Psoas muscle (tissue), 8 donors: ENCODE data around the gene GALNTL6. TPM values are rescaled to one million over a fixed set of nuclear protein-coding genes. Genes with fewer than 3 reads are reported as not detected.

Source experiments
- ATAC-seq, 4 donors: fragments of 200-7000 bp; cut with Tn5 transposase; one replicate each; pipeline ENCODE4 v1.9.1; 2020; ENCODE audit warnings: moderate library complexity in 3 of 4, mild to moderate bottlenecking in 2 of 4
- DNase-seq, 2 donors: peaks; one replicate each; pipeline ENCODE4 v3.0.0-alpha.2; 2020
- H3K27ac ChIP-seq: fragments of 200-600 bp; one replicate; pipeline ENCODE4 v1.8.0; 2022
- H3K27me3 ChIP-seq, 3 donors: fragments of 200-600 bp in 1 of 3; one replicate each; pipeline versions ENCODE4 v1.6.1 to v1.8.0; 2013 to 2022; ENCODE audit warnings: low read length in 2 of 3, mild to moderate bottlenecking in 2 of 3, moderate library complexity in 1 of 3; ENCODE audit not compliant: insufficient read depth in 3 of 3
- H3K36me3 ChIP-seq, 2 donors: fragments of 200-600 bp in 1 of 2; one replicate each; pipeline versions ENCODE4 v1.6.1 to v1.8.0; 2013 to 2022; ENCODE audit warnings: low read depth in 1 of 2, mild to moderate bottlenecking in 1 of 2, moderate library complexity in 1 of 2; ENCODE audit not compliant: insufficient read depth in 1 of 2
- H3K4me1 ChIP-seq: fragments of 200-600 bp; one replicate; pipeline ENCODE4 v1.8.0; 2022
- H3K4me3 ChIP-seq: fragments of 200-600 bp; one replicate; pipeline ENCODE4 v1.8.0; 2022; ENCODE audit warnings: mild to moderate bottlenecking
- H3K9me3 ChIP-seq: fragments of 200-600 bp; one replicate; pipeline ENCODE4 v1.8.0; 2022
- WGBS, 3 donors: extraction: QIAGEN DNeasy Blood & Tissue Kit; methylation state at CpG; one replicate each; pipeline versions ENCODE4 v1.1.6 to v1.1.7; 2013; 5-methylcytosine and 5-hydroxymethylcytosine counted together
- intact Hi-C, 2 donors: fragments of 100-400 bp; cut with DNase I; formaldehyde crosslinking; loops; one replicate each; pipeline versions ENCODE4 v1.11.0 to v1.14.2; 2022
- polyA plus RNA-seq, 3 donors: library from polyadenylated mRNA; stranded (reverse); fragments of 200-250 nt; gene quantifications; one replicate each; pipeline ENCODE4 v1.2.3, GENCODE V29; 2013
- total RNA-seq, 4 donors: library from RNA; stranded (reverse); fragmentation: NEBNext Ultra II Directional in 2 of 4; extraction: Animal tissue kit (Norgen Biotek cat#: 25700) in 2 of 4; gene quantifications; one replicate each; pipeline versions ENCODE4 v1.2.1 to v1.2.4, GENCODE V29; 2021 to 2023
- TF ChIP-seq, protein P1 (sequence below): fragments of 200-600 bp; IDR thresholded peaks from one replicate; pipeline ENCODE4 v1.8.0; 2022; ENCODE audit warnings: antibody characterized with exemption
- donor health status: healthy with polysubstance abuse.
- donor health status: DM: no; HTN: no; CAD: no; lungs with moderate emphysema.
- donor health status: Bipolar disorder and iron deficiency.
- donor health status: healthy.
- donor health status: DM: yes; HTN: yes; CAD: no.
- donor health status: DM: no; HTN: no; CAD: no.
- donor health status: DM: no; HTN: no; CAD: no.
- donor health status: DM: yes; HTN: yes; CAD: no.

Gene GALNTL6
- total and polyA plus RNA-seq, 7 donors, result 0.01 to 0.91 (median 0.21) TPM; not detected in 3

DNA sequence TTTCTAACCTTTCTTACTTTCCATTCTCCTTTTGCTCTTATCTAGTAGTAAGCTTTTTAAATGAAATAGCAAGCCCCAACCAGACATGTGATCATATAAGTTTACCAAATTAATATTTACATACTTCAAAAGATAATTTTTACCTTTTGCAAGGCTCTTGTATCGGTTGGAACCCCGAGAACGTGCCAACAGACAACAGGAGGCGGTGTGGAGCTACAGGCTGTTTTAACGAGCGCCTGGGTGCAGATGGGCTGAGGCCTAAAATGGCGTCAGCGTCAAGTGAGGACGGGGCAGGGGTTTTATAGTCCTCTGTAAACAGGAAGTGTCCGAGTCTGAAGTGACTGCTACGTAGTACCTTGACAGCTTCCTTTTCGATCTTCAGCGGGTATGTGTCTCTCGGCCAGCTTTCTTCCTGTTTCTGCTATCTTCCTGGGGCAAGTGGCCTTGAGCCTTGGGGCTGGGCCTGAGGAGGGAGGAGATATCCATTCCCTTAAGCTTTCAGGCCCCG, 342.7 kb downstream of the GALNTL6 start:
- intact Hi-C loops, result no loop called here
- H3K27me3 ChIP-seq, result no peaks in the 10 kb centered on the region
- DNase-seq, result no peak
- no peak overlapping the region for H3K27ac ChIP-seq
- no peak for ATAC-seq
- H3K4me1 ChIP-seq, result no peaks in the 10 kb centered on the region
- H3K9me3 ChIP-seq, result no peaks in the 10 kb centered on the region
- no peak overlapping the region for H3K4me3 ChIP-seq
- TF ChIP-seq, protein P1, sequence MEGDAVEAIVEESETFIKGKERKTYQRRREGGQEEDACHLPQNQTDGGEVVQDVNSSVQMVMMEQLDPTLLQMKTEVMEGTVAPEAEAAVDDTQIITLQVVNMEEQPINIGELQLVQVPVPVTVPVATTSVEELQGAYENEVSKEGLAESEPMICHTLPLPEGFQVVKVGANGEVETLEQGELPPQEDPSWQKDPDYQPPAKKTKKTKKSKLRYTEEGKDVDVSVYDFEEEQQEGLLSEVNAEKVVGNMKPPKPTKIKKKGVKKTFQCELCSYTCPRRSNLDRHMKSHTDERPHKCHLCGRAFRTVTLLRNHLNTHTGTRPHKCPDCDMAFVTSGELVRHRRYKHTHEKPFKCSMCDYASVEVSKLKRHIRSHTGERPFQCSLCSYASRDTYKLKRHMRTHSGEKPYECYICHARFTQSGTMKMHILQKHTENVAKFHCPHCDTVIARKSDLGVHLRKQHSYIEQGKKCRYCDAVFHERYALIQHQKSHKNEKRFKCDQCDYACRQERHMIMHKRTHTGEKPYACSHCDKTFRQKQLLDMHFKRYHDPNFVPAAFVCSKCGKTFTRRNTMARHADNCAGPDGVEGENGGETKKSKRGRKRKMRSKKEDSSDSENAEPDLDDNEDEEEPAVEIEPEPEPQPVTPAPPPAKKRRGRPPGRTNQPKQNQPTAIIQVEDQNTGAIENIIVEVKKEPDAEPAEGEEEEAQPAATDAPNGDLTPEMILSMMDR, result no peak
- 86 to 89% (median 87%) methylated on average over 15 of the region's 15 CpGs for WGBS, 3 donors
- H3K36me3 ChIP-seq, result no peaks in the 10 kb centered on the region

DNA sequence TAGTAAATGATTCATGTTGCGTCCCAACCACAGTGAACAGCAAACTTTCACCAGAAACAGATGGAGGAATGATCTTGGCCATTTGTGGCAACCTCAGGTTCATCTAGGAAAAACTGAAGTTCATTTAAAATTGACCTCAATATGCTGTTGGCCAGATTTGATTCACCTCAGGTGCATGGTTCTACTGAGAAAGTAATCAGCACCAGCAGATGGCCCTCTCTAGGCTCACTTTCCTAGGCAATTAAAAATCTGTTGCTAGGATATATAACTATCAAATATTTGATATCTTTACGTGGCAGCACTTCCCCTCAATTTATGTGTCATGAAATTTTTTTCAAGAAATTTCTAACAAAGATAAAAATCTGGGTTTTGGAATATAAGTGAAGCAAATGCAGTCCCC, 344.7 kb downstream of the GALNTL6 start:
- no peaks in the 10 kb centered on the region for H3K36me3 ChIP-seq
- intact Hi-C loops, result no loop called here
- H3K27ac ChIP-seq, result no peak overlapping the region
- H3K4me1 ChIP-seq, result no peaks in the 10 kb centered on the region
- WGBS, 3 donors, result 53 to 59% (median 58%) methylated on average over 2 of the region's 2 CpGs
- ATAC-seq (no peak), DNase-seq (no peak)
- no peaks in the 10 kb centered on the region for H3K9me3 ChIP-seq
- no peaks in the 10 kb centered on the region for H3K27me3 ChIP-seq
- H3K4me3 ChIP-seq, result no peak overlapping the region
- TF ChIP-seq, protein P1, result no peak

DNA sequence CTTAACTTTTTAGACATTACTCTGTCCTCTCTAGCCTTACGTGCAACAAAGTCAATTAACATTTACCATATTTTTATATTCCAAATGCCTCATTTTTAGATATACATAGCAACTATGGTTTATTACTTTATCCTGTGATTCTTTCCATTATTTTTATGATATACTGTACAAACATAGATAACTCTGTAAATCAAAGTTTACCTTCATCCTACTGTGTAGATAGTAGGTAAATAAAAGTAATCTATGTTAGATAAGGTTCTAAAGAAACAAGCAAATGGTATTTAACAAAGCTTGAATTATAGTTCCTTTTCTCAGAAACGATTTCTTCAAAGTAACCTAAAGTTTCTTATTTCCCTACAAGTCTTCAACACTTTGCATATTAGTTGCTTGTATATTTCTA, 350.0 kb downstream of the GALNTL6 start:
- intact Hi-C loops, result no loop called here
- WGBS, 3 donors, result 60 to 66% (median 63%) methylated on average over 2 of the region's 2 CpGs
- no peak overlapping the region for H3K4me3 ChIP-seq
- H3K27me3 ChIP-seq, result no peaks in the 10 kb centered on the region
- no peak for DNase-seq
- no peaks in the 10 kb centered on the region for H3K36me3 ChIP-seq
- no peaks in the 10 kb centered on the region for H3K4me1 ChIP-seq
- H3K27ac ChIP-seq, result no peak overlapping the region
- no peak for ATAC-seq
- no peaks in the 10 kb centered on the region for H3K9me3 ChIP-seq
- TF ChIP-seq, protein P1, result no peak

DNA sequence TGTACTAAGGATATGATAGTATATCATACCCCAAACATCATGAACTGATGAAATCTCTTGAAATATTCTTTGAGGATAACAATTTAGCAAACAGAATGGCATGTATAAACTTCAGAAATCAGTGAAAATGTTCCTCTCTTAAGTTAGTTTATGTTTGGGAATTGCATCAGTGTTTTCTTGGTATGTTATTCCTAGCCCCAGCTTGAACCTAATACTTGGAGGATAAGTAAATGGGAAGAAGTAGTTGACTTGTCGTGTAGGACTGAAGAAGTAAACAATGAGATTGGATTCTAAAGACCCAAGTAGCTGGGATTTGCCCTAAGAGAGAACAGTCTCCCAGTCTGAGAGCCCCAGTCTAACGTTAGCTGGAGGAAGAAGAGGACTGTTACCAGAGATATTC, 355.7 kb downstream of the GALNTL6 start:
- no peak for DNase-seq
- no peaks in the 10 kb centered on the region for H3K9me3 ChIP-seq
- H3K4me3 ChIP-seq, result no peak overlapping the region
- intact Hi-C loops, result no loop called here
- 70 to 72% (median 71%) methylated on average over 2 of the region's 2 CpGs for WGBS, 3 donors
- no peaks in the 10 kb centered on the region for H3K36me3 ChIP-seq
- TF ChIP-seq, protein P1, result no peak
- H3K27me3 ChIP-seq, result no peaks in the 10 kb centered on the region
- no peak for ATAC-seq
- no peaks in the 10 kb centered on the region for H3K4me1 ChIP-seq
- H3K27ac ChIP-seq, result no peak overlapping the region

DNA sequence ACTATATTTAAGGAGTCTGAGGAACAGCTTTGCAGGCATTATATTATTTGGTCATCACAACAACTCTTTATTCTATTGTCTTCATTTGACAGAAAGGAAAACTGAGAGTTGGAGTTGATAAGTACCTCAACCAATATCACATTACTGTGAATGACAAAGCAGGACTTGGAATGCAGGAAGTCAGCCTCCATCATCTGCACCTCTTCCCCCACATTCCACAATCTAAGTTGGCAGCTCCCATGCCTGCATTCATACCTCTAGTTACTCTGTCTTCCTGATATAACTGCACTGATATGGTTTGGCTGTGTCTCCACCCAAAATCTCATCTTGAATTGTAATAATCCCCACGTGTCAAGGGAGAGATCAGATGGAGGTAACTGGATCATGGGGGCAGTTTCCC, 356.7 kb downstream of the GALNTL6 start:
- H3K36me3 ChIP-seq, result no peaks in the 10 kb centered on the region
- no peaks in the 10 kb centered on the region for H3K4me1 ChIP-seq
- no peaks in the 10 kb centered on the region for H3K9me3 ChIP-seq
- TF ChIP-seq, protein P1, result no peak
- H3K27me3 ChIP-seq, result no peaks in the 10 kb centered on the region
- intact Hi-C loops, result no loop called here
- ATAC-seq, result no peak
- H3K4me3 ChIP-seq, result no peak overlapping the region
- DNase-seq, result no peak
- WGBS, 3 donors, result 67 to 81% (median 77%) methylated on average over 1 of the region's 1 CpG
- no peak overlapping the region for H3K27ac ChIP-seq
